MM.1S (cell line): Measurements from ENCODE around the gene CHN2.

ENCODE experiments used
- EZH2phosphoT487 ChIP-seq: fragments of 300-600 bp; sonication (generic); IDR thresholded peaks from 2 replicates; pipeline ENCODE4 v1.6.1; 2018; ENCODE audit warnings: antibody characterized with exemption, low read length
- TF ChIP-seq, protein P1 (sequence below): fragments of 300-600 bp; sonication (generic); IDR thresholded peaks from 2 replicates; pipeline ENCODE4 v1.5.1; 2016; ENCODE audit warnings: antibody characterized with exemption, low read length, mixed read lengths

GRCh38 chr7:29282819-29283414 lies 88.3 kb downstream of the CHN2 start:
- TF ChIP-seq, protein P1, sequence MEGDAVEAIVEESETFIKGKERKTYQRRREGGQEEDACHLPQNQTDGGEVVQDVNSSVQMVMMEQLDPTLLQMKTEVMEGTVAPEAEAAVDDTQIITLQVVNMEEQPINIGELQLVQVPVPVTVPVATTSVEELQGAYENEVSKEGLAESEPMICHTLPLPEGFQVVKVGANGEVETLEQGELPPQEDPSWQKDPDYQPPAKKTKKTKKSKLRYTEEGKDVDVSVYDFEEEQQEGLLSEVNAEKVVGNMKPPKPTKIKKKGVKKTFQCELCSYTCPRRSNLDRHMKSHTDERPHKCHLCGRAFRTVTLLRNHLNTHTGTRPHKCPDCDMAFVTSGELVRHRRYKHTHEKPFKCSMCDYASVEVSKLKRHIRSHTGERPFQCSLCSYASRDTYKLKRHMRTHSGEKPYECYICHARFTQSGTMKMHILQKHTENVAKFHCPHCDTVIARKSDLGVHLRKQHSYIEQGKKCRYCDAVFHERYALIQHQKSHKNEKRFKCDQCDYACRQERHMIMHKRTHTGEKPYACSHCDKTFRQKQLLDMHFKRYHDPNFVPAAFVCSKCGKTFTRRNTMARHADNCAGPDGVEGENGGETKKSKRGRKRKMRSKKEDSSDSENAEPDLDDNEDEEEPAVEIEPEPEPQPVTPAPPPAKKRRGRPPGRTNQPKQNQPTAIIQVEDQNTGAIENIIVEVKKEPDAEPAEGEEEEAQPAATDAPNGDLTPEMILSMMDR, result no peak
- TF ChIP-seq EZH2phosphoT487, result no peak
